Measurements from ENCODE around the gene SHISA3.

GRCh38 chr4:42350611-42351182 is 46.6 kb upstream of the SHISA3 start:
- TF ChIP-seq CTCF (IDR thresholded peaks at IDR 0.05) (no peak), POLR2A (IDR thresholded peaks at IDR 0.05) (no peak)
